22Rv1 (cell line): ENCODE results near the gene RER1.

ENCODE experiments used
- H3K27ac ChIP-seq: fragments of 450-650 bp; 2 replicates; pipeline ENCODE4 v1.5.1; 2017
- ZFX ChIP-seq: fragments of 450-650 bp; IDR thresholded peaks from 2 replicates; pipeline ENCODE4 v1.6.1; 2017; ENCODE audit warnings: antibody characterized with exemption, borderline replicate concordance
- TF ChIP-seq, protein P1 (sequence below): fragments of 450-650 bp; IDR thresholded peaks from 2 replicates; pipeline ENCODE4 v1.5.1; 2017; ENCODE audit warnings: mild to moderate bottlenecking

Gene RER1, protein sequence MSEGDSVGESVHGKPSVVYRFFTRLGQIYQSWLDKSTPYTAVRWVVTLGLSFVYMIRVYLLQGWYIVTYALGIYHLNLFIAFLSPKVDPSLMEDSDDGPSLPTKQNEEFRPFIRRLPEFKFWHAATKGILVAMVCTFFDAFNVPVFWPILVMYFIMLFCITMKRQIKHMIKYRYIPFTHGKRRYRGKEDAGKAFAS

DNA sequence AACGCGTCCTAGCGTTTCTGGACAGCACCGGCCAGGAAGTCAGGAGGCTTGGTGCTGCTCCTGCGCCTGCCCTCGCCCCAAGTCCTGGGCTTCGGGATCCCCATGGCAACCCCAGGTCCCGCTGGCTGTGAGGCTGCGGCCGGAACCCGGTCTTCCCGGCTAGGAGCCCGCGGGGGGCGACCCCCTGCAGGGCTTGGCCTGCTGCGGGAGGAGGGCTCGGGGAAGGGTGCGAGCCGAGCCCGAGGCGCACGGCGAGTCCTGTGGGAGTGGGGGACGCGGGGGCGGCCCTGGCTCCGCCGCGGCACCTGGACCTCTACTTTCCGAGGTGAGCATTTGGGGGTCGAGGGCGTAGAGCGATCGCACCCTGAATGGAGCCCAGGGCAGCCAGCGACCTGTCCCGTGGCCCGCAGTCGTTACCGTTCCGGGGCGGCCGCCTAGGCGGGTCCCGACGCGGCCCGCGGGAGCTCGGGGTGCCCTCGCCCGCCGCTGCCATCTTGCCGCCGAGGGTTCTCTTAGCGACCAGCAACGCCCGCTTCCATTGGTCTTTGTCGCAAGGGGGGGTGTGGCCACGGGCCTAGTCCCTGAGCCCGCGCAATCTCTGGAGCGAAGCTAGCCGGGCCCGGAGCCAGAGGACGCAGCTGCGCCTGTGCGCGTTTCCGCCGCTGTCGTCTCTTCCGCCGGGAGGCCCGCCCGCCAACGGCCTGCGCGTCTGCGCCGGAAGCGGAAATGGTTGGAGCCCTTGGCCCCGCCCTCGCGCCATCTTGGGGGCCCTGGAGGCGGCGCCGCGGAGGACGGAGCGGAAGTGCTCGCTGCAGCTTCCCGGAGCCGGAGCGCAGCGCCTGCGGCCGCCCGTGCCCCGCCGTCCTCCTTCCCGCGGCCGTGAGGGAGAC is at the start of gene RER1, which contains the start of gene MORN1:
Gene RER1 (plus strand): TSS at position 801 of the 890 bp plus-strand sequence. CDS start 3,950 bp downstream, outside the sequence.
Gene MORN1 (minus strand): TSS at position 514 of the 890 bp plus-strand sequence. CDS start 21 bp downstream, at position 493.
- no peak for TF ChIP-seq ZFX
- TF ChIP-seq, protein P1, sequence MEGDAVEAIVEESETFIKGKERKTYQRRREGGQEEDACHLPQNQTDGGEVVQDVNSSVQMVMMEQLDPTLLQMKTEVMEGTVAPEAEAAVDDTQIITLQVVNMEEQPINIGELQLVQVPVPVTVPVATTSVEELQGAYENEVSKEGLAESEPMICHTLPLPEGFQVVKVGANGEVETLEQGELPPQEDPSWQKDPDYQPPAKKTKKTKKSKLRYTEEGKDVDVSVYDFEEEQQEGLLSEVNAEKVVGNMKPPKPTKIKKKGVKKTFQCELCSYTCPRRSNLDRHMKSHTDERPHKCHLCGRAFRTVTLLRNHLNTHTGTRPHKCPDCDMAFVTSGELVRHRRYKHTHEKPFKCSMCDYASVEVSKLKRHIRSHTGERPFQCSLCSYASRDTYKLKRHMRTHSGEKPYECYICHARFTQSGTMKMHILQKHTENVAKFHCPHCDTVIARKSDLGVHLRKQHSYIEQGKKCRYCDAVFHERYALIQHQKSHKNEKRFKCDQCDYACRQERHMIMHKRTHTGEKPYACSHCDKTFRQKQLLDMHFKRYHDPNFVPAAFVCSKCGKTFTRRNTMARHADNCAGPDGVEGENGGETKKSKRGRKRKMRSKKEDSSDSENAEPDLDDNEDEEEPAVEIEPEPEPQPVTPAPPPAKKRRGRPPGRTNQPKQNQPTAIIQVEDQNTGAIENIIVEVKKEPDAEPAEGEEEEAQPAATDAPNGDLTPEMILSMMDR: no peak
- peak within 1 kb of the TSS; percentile 90 for H3K27ac ChIP-seq

DNA sequence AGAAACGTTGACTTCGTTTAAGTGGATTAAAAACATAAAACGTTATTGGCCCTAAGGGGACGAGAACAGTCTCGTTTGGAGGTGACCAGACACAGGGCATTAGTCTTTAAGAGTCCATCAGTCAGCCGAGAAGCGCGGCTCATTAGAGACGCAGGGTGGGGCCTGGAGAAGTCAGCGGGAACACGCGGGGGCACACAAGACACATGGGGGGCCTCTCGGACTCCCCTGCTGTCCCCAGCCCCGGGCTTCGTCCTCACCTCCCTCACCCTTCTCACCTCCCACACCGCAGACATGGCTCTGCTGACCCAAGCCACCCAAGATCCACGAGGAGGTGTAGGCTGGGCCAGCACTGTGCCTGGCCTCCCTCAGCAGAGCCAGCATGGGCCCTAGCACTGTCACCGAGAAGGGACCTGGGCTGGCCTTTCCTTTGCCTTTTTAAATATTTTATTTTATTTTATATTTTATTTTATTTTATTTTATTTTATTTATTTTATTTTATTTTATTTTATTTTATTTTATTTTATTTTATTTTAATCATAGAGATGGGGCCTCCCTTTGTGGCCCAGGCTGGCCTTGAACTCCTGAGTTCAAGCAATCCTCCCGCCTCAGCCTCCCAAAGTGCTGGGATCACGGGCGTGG is 49.1 kb upstream of the RER1 start:
- TF ChIP-seq ZFX: no peak
- TF ChIP-seq, protein P1: no peak

DNA sequence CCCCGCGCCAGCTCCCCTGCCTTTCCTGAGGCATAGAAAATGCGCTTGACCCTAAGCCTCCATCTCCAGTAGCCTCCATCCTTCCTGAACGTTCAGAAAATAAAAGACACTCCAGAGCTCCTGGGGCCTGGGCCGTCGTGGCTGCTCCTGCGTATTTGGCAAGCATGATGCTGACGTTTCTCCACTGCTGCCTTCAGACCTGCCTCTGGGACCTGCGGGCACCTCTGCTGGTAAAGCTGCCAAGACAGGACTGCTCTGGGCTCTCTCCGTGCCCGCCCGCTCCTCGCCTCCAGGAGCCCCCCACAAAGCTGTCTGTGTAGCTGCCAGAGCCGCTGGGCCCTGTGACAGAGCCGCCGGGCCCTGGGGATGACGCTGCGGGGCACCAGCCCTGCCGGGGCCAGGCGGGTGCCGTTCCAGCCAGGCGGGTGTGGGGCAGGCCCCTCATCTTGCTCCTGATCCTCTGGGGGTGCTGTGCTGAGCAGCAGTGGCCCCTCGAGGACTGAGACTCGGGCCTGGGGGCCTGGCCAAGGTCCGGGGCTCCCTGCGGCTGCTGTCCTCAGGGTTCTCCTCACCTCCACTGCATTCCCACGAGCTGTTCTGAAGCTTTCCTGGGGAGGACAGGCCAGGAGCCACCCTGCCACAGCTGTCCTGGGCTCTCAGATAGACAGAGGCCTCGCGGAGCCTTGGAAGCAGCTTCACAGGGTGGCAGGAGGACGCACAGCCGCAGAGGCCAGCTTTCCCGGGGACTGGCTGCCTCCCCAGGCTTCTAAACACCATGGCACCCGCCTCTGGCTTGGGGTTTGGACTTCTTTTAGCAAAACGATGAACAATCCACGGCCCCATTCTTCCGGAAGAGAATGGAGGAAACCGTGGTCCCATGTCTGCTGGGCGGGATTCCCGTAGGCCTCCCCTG is 48.4 kb upstream of the RER1 start:
- no peak overlapping the region for H3K27ac ChIP-seq
- TF ChIP-seq, protein P1: no peak
- TF ChIP-seq ZFX: no peak

More for the DNA sequence above, 49.1 kb upstream of the RER1 start:
- no peak overlapping the region for H3K27ac ChIP-seq

DNA sequence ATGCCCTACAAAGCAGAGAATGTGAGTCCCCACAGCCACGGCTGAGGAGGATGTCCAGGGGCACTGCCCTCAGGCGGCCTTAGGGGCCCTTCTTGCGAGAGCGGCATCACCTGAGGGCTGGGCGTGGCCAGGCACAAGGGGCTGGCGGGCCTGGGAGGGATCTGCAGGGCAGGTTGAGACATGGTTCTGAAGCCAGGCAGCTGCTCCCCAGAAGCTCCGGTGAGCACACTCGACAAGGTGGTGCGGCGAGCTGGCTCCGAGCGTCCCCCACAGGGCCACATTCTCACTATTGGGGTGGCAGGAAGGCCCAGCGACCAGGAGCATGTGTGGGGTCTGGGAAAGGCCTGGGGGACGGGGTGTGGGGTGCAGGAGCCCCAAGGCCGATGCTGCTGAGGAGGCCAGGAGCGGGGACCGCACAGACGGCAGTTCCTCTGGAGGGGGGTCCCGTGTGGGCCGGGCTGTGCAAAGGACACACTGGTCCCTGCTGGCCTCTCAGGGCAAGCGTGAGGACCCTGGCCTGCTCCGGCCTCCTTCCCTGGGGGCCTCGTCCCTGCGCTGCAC is 47.4 kb upstream of the RER1 start:
- no peak for TF ChIP-seq ZFX
- TF ChIP-seq, protein P1: no peak
- H3K27ac ChIP-seq: no peak overlapping the region

DNA sequence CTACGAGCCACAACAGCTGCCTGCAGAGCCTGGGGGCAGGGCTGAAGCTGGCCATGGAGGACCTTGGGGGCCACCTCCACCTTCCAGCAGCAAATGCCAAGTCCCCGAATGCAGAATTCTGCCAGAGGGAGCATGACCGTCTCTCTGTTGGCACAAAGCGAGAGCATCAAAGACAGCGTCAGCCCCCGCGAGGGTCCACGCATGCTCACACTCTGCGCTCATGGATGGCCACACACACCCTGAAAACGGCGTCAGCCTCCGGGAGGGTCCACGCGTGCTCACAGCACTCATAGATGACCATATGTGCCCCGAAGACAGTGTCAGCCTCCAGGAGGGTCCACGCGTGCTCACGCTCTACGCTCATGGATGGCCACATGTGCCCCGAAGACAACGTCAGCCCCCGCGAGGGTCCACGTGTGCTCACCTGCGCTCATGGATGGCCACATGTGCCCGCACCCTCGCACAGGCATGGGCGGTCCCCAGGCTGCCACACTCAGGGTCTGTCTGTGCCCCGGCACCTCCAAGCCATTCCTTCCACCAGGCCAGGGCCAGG is 46.8 kb upstream of the RER1 start:
- no peak overlapping the region for H3K27ac ChIP-seq
- TF ChIP-seq ZFX: no peak
- TF ChIP-seq, protein P1: no peak
